Motor neuron (in vitro differentiated cells): ENCODE measurements around the gene HNRNPM. TPM values are rescaled to one million over a fixed set of nuclear protein-coding genes. Genes with fewer than 3 reads are reported as not detected.

Experiments used
- ATAC-seq, 8 experiments: fragments of 200-7000 bp; cut with Tn5 transposase; replicated peaks in 6 of 8; 2 replicates each; pipeline ENCODE4 v1.8.0; 2021; ENCODE audit warnings: mild to moderate bottlenecking in 8 of 8, moderate library complexity in 8 of 8
- H3K27ac ChIP-seq, 2 donors: fragments of 250-450 bp; sonication (Bioruptor Pico); 2 replicates each; pipeline ENCODE4 v1.9.0; 2021; ENCODE audit warnings: antibody characterized with exemption in 2 of 2, mild to moderate bottlenecking in 2 of 2, moderate library complexity in 1 of 2
- H3K4me1 ChIP-seq, 2 donors: fragments of 250-450 bp; sonication (Bioruptor Pico); replicated peaks in 1 of 2; 2 replicates each; pipeline ENCODE4 v1.6.1; 2021; ENCODE audit warnings: antibody characterized with exemption in 2 of 2, mild to moderate bottlenecking in 2 of 2, moderate library complexity in 1 of 2
- H3K4me3 ChIP-seq, 5 donors: fragments of 250-450 bp; sonication (Bioruptor Pico); 2 replicates each; pipeline ENCODE4 v1.9.0; 2021; ENCODE audit warnings: antibody characterized with exemption in 5 of 5, mild to moderate bottlenecking in 5 of 5, moderate library complexity in 4 of 5
- WGBS, 10 experiments: fragments of 450-650 bp; shearing (Covaris generic); methylation state at CpG; one replicate each; pipeline ENCODE4 v1.0.0; 2022; 5-methylcytosine and 5-hydroxymethylcytosine counted together
- in situ Hi-C, 9 experiments: fragments of 400-800 bp; cut with MboI; loops; one replicate each; pipeline ENCODE4 v1.15.0; 2021; ENCODE audit warnings: low sequenced_read_pairs in 9 of 9, low pct_unique_long_range_greater_than_20kb in 2 of 9; ENCODE audit not compliant: unreplicated experiment in 9 of 9
- total RNA-seq, 8 experiments: library from RNA; unstranded; fragments of 300-600 nt; gene quantifications; 2 replicates each; pipeline versions ENCODE4 v1.2.3 to v1.2.4, GENCODE V29; 2022

The HNRNPM gene
- total RNA-seq, 8 experiments from 2014 or later = 44.2 to 280 (median 73.5) TPM

DNA sequence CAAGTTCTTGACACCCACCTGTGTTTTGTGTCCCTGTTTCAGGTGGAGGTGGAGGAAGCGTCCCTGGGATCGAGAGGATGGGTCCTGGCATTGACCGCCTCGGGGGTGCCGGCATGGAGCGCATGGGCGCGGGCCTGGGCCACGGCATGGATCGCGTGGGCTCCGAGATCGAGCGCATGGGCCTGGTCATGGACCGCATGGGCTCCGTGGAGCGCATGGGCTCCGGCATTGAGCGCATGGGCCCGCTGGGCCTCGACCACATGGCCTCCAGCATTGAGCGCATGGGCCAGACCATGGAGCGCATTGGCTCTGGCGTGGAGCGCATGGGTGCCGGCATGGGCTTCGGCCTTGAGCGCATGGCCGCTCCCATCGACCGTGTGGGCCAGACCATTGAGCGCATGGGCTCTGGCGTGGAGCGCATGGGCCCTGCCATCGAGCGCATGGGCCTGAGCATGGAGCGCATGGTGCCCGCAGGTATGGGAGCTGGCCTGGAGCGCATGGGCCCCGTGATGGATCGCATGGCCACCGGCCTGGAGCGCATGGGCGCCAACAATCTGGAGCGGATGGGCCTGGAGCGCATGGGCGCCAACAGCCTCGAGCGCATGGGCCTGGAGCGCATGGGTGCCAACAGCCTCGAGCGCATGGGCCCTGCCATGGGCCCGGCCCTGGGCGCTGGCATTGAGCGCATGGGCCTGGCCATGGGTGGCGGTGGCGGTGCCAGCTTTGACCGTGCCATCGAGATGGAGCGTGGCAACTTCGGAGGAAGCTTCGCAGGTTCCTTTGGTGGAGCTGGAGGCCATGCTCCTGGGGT is 41.0 kb downstream of the HNRNPM start:
- Histone ChIP-seq H3K4me3 (no peak overlapping the region), H3K27ac (no peak overlapping the region), H3K4me1 (peaks cover 10 to 14% of the 10 kb centered on the region in 2 donors)
- ATAC-seq = peak in 3 of 8 experiments; percentile 12 to 23 (median 14)
- in situ Hi-C loops = no loop called here
- WGBS, 10 experiments = 88 to 100% (median 97%) methylated on average over 3 to 22 of the region's 62 CpGs; no CpG with 5 or more reads in 3 of the 10 experiments

DNA sequence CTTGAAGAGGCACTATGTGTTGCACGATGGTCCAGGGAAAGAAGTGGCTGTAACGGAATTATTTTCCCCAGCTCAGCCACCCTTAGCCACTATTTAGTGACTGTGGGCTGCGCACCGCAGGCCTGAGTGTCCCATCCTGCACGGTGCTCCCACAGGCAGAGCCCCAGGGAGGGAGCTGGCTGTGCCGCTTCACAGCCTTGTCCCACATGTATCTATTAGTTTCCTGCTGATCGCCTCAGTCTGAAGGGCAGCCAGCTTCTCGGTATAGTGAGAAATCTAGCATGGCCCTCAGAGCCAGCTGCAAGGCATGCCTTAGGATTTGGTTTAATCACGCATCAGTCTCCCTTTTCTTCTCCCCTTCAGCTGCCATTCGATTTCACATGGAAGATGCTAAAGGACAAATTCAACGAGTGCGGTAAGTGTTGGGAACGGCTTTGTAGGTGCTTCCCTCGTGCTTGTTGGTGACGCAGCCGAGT is 41.9 kb downstream of the HNRNPM start:
- in situ Hi-C loops = no loop called here
- Histone ChIP-seq H3K4me3 (no peak overlapping the region), H3K27ac (no peak overlapping the region), H3K4me1 (peaks cover 10 to 14% of the 10 kb centered on the region in 2 donors)
- WGBS, 10 experiments = 40 to 100% (median 87%) methylated on average over 1 to 8 of the region's 16 CpGs; no CpG with 5 or more reads in 1 of the 10 experiments
- ATAC-seq = no peak

DNA sequence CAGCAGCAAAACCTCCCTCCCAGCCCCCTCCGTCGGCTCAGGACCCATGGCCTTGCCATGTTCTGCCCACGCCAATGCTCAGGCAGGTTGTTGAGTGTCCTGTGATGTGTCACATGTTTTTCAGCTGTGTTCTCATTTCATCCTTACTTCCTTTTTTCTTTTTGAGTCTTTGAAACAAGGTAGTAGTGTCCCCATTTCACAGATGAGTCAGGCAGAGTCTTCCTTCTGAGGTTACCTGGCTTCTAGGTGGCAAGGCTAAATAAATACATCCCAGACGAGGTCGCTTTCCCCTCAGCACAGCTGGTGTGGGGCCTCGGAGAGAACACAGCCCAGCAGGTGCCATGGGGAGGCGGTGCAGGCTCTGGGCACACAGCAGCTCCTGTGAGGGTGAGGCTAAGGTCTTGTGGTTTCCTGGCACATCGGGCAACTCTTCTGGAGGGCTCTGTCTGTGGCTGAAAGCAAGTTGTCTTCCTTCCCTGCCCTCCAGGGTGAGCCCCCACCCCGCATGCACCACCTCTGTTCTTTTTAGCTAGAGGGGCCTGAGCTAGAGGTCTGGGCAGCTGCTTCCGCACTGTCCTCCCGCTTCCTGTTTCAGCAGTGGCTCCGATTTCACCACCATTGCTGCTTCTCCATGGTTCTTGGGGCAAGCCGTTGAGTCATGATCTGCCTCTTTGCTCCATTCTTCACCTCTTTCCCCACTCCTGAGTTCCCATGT is 42.5 kb downstream of the HNRNPM start:
- in situ Hi-C loops = no loop called here
- Histone ChIP-seq H3K27ac (peak overlapping the region; percentile 24 to 42), H3K4me3 (no peak overlapping the region), H3K4me1 (peaks cover 10 to 14% of the 10 kb centered on the region in 2 donors)
- 80 to 100% (median 96%) methylated on average over 1 to 11 of the region's 13 CpGs; no CpG with 5 or more reads in 1 of the 10 experiments for WGBS, 10 experiments
- ATAC-seq = no peak

DNA sequence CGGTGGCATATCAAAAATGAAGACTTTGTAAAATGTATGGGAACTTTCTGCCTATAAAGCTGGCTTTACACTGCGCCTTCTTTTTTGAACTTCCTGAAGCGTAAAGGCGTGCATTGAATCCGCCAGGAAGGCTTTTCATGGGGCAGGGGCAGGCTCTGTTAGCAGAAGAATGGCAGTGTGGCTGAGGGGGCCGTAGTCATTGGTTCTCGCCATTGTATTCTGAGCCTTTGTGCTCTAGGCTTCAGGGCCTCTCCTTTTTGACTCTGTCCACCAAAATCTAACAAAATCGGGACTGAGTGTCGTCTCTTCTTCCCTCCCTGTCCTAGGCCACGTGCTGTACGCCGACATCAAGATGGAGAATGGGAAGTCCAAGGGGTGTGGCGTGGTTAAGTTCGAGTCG is 43.6 kb downstream of the HNRNPM start:
- ATAC-seq = peak in 5 of 8 experiments; percentile 20 to 73 (median 61)
- H3K4me3 ChIP-seq = no peak overlapping the region
- WGBS, 10 experiments = 16 to 89% (median 34%) methylated on average over 2 to 8 of the region's 15 CpGs; no CpG with 5 or more reads in 2 of the 10 experiments
- peaks cover 10 to 14% of the 10 kb centered on the region in 2 donors for H3K4me1 ChIP-seq
- no peak overlapping the region for H3K27ac ChIP-seq
- in situ Hi-C loops = no loop called here

DNA sequence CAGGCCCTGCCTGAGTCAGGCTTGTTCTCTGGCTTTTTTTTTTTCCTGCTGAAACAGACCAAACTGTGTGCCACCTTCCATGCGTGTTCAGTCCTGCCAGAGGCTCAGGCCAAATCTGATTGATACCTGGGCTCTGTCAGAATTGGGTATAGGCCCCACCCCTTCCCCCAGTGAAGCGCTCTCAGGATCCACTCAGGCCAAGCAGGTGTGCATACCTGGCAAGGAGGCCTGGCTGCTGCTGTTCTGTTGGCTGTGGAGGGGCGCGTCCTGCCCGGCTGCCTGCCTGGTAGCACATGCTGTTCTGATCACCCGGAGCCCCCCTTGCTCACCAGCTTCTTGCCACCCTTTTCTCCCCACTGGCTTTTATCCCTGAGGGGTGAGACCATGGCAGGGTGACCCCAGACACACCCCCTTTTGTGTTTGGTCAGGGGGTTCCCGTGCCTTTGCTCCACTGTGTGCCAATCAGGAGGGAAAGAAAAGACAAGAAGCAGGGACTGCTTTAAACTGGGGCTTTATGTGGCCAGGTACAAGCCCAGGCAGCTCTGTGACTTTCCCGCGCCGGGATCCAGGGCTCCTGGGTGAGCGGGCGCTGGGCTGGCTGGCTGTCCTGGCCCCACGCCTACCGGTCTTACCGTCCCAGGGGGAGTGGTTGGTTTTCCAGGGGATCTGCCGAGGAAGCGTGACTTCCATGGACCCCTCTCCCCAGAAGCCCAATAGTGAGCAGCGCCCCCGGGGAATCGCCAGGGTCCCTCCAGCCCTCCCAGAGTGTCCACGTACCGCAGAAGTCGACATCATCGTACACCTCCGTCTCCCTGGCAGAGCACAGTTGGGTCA is 45.0 kb downstream of the HNRNPM start:
- in situ Hi-C loops = no loop called here
- Histone ChIP-seq H3K27ac (no peak overlapping the region), H3K4me1 (peaks cover 17% of the 10 kb centered on the region in 2 donors), H3K4me3 (no peak overlapping the region)
- ATAC-seq = peak in 3 of 8 experiments; percentile 3 to 11 (median 8)
- 40 to 100% (median 81%) methylated on average over 1 to 8 of the region's 25 CpGs; no CpG with 5 or more reads in 4 of the 10 experiments for WGBS, 10 experiments

DNA sequence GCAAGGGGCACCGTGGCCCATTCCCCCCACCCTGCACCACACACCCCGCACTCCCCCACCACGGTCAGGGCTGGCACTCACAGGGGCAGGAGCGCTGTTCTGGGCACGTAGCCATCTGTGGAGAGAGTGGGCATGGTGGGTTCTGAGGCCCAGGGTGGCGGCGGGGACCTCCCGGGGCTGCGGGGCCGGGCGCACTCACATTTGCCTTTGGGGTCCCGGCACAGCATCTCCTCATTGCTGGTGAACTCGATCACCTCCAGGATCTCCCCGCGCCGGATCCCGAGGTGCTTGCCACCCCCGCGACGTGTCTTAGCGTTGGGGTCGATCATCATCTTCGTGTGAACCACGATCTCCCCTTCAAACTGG is 45.6 kb downstream of the HNRNPM start:
- in situ Hi-C loops = no loop called here
- WGBS, 10 experiments = 80 to 100% (median 87%) methylated on average over 2 to 3 of the region's 24 CpGs; no CpG with 5 or more reads in 7 of the 10 experiments
- Histone ChIP-seq H3K4me3 (no peak overlapping the region), H3K27ac (no peak overlapping the region), H3K4me1 (peaks cover 17% of the 10 kb centered on the region in 2 donors)
- ATAC-seq = peak in 1 of 8 experiments; percentile 11

DNA sequence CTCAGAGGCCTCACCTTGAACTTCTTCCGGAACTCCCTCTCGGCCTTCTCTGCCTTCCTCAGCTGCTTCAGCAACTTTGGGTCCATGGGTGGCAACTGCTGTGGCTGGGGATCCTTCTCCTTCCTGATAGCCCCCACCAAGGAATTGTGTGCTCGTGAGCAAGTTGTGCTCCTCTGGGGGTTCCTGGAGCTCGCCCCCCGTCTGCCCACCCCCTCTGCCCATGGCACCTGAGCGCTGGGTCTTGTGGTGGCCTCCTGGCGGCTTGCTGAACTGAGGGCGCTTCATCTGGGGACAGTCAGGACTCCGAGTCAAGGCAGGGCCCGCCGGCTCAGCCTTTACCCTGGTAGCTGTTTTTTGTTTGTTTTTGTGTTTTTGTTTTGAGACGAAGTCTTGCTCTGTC is 46.1 kb downstream of the HNRNPM start:
- no peak for ATAC-seq
- Histone ChIP-seq H3K27ac (no peak overlapping the region), H3K4me3 (no peak overlapping the region), H3K4me1 (peaks cover 17% of the 10 kb centered on the region in 2 donors)
- 60 to 83% (median 71%) methylated on average over 1 of the region's 12 CpGs; no CpG with 5 or more reads in 7 of the 10 experiments for WGBS, 10 experiments
- in situ Hi-C loops = no loop called here

DNA sequence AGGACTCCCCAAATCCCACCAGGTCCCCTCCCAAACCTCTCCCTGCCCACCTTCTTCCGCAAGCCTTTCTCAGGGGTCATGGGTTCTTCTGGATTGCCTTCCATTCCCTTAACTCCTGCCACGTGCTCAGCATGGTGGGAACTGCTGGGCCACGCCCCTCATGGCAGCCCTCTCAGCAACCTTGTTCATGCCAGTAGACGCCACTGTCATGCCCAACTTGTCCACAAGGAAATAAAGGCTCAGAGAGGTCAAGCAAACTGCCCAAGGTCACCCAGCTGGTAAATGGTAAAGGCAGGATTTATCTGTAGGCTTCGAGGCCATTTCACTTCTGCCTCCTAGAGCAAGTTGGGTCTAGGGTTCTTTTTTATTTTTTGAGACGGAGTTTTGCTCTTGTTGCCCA is 46.8 kb downstream of the HNRNPM start:
- WGBS, 10 experiments = 59 to 100% (median 92%) methylated on average over 1 to 4 of the region's 6 CpGs; no CpG with 5 or more reads in 5 of the 10 experiments
- in situ Hi-C loops = no loop called here
- no peak for ATAC-seq
- H3K27ac ChIP-seq = no peak overlapping the region
- H3K4me1 ChIP-seq = peaks cover 17% of the 10 kb centered on the region in 2 donors
- H3K4me3 ChIP-seq = no peak overlapping the region

DNA sequence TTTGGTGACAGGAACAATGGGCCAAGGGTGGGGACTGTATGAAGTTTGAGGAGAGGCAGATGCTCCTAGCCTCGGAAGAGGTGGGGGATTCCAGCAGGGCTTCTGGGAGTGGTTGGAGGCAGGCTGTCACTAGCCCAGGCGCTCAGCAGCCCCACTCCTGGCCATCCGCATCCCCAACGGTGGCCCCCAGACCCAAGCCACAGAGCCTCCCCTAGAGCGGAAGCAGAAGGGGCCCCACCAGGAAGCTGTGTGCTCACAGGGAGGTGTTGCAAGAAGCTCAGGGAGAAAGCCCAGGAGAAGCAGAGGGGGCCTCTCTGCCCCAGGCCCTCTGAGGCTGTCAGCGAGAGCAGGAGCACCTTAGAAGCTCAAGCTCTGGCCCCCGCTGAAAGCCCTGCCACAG is 49.4 kb downstream of the HNRNPM start:
- Histone ChIP-seq H3K27ac (no peak overlapping the region), H3K4me1 (peaks cover 3 to 7% of the 10 kb centered on the region in 2 donors), H3K4me3 (no peak overlapping the region)
- 0 to 90% methylated on average over 1 to 2 of the region's 7 CpGs; no CpG with 5 or more reads in 8 of the 10 experiments for WGBS, 10 experiments
- ATAC-seq = peak in 5 of 8 experiments; percentile 24 to 41 (median 30)
- in situ Hi-C loops = no loop called here

DNA sequence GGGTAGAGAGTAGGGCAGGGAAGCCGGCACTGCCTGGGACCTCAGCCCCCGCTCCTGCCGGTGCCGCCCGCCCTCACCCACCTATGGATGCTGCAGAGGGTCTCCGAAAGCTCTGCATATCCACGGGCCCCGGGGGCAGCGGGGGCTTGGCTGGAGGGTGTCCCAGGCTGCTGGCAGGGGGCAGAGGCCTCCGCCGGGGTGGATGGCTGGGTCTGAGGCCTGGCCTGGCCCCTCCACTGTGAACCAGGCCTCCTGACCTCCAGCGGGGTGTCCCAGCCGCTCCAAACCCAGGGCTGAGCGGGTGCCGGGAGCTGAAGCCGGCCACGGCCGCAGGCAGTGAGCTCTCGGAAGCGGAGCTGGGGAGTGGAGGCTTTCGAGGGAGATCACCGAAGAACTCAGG is 53.5 kb downstream of the HNRNPM start:
- 95 to 100% methylated on average over 3 to 4 of the region's 22 CpGs; no CpG with 5 or more reads in 8 of the 10 experiments for WGBS, 10 experiments
- H3K4me3 ChIP-seq = no peak overlapping the region
- H3K4me1 ChIP-seq = peaks cover 3 to 7% of the 10 kb centered on the region in 2 donors
- peak in 2 of 8 experiments; percentile 2 to 20 for ATAC-seq
- in situ Hi-C loops = no loop called here
- H3K27ac ChIP-seq = no peak overlapping the region

DNA sequence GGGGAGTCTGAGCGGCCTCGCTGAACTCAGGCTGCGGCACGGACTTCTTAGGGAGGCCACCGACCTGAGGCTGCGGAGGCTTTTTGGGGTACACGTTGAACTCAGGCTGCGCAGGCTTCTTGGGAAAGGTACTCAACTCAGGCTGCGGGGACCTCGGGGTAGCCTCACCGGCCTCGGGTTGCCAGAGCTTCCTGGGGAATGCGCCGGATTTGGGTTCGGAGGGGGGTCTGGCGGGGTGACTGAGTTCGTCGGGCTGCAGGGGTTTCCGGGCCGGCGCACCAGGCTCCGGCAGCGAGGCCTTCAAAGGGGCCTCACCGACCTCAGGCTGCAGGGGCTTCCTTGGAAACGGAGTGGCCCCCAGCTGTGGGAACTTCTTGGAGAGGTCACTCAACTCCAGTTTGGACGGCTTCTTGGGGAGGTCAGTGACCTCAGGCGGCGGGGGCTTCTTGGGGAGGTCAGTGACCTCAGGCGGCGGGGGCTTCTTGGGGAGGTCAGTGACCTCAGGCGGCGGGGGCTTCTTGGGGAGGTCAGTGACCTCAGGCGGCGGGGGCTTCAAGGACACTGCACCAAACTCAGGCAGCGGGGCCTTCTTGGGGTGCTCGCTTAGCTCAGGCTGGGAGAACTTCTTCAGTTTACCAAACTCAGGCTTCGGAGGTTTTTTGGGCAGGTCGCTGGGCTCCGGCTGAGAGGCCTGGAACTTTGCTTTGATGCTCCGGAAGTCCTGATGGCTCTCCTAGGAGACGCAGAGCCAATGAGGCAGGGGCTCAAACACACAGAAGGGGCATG is 54.5 kb downstream of the HNRNPM start:
- H3K27ac ChIP-seq = no peak overlapping the region
- H3K4me1 ChIP-seq = peaks cover 1 to 3% of the 10 kb centered on the region in 2 donors
- no peak overlapping the region for H3K4me3 ChIP-seq
- ATAC-seq = no peak
- WGBS, 10 experiments = 60 to 90% (median 64%) methylated on average over 1 to 5 of the region's 41 CpGs; no CpG with 5 or more reads in 5 of the 10 experiments
- in situ Hi-C loops = no loop called here

DNA sequence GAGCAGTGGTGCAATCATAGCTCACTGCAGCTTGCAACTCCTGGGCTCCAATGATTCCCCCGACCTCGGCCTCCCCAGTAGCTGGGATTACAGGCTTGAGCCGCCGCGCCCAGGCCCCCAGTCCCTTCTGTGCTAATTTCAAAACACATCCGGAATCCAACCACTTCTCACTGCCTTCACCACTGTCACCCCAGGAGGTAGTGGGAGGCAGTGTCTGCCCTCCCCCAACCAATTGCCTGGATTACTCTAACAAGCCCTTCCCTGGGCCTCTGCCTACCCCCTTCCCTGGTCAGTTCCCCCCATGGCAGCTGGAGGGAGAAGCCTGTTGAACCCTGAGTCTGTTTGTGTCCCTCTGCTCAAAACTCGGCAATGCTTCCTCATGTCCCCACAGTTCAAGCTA is 55.4 kb downstream of the HNRNPM start:
- ATAC-seq = peak in 3 of 8 experiments; percentile 10 to 35 (median 35)
- Histone ChIP-seq H3K4me3 (no peak overlapping the region), H3K27ac (no peak overlapping the region), H3K4me1 (no peaks in the 10 kb centered on the region)
- WGBS, 10 experiments = no CpG with 5 or more reads among the region's 7 CpGs
- in situ Hi-C loops = loop anchor here in 1 of 9 experiments (10.0 kb wide), 1 partner anchor 145 kb away; no protein-coding TSS in a partner anchor
